Smooth muscle cell (in vitro differentiated cells): ENCODE measurements around the gene ANKRD6. TPM values are rescaled to one million over a fixed set of nuclear protein-coding genes. Genes with fewer than 3 reads are reported as not detected.

Experiments
- DNase-seq: peaks from one replicate; lab custom pipeline; 2025; ENCODE audit not compliant: unreplicated experiment; lab: John Stamatoyannopoulos, UW
- H2AFZ ChIP-seq: fragments of 200-600 bp; sonication (generic); 2 replicates; pipeline ENCODE4 v1.6.0; 2016; ENCODE audit warnings: antibody characterized with exemption, low read depth, mild to moderate bottlenecking
- H3F3A ChIP-seq: fragments of 200-600 bp; sonication (generic); 2 replicates; pipeline ENCODE4 v1.6.0; 2017; ENCODE audit warnings: antibody characterized with exemption, low read depth
- H3K27ac ChIP-seq: fragments of 200-600 bp; sonication (generic); 2 replicates; pipeline ENCODE4 v1.5.1; 2016; ENCODE audit warnings: low read depth, mild to moderate bottlenecking
- H3K27me3 ChIP-seq: fragments of 200-600 bp; sonication (generic); 2 replicates; pipeline ENCODE4 v1.6.1; 2016; ENCODE audit warnings: low read depth, mild to moderate bottlenecking
- H3K36me3 ChIP-seq: fragments of 200-600 bp; sonication (generic); 2 replicates; pipeline ENCODE4 v1.5.1; 2016; ENCODE audit warnings: low read depth
- H3K4me1 ChIP-seq: fragments of 200-600 bp; sonication (generic); 2 replicates; pipeline ENCODE4 v1.5.1; 2016; ENCODE audit warnings: low read depth
- H3K4me2 ChIP-seq: fragments of 200-600 bp; sonication (generic); 2 replicates; pipeline ENCODE4 v1.6.0; 2016; ENCODE audit warnings: mild to moderate bottlenecking
- H3K4me3 ChIP-seq: fragments of 200-600 bp; sonication (generic); 2 replicates; pipeline ENCODE4 v1.5.1; 2016; ENCODE audit warnings: mild to moderate bottlenecking
- H3K79me2 ChIP-seq: fragments of 200-600 bp; sonication (generic); 2 replicates; pipeline ENCODE4 v1.6.0; 2016; ENCODE audit warnings: low read depth, mild to moderate bottlenecking
- H3K9ac ChIP-seq: fragments of 200-600 bp; sonication (generic); 2 replicates; pipeline ENCODE4 v1.6.0; 2016; ENCODE audit warnings: low read depth
- H3K9me3 ChIP-seq: fragments of 200-600 bp; sonication (generic); replicated peaks from 2 replicates; pipeline ENCODE4 v1.5.1; 2016; ENCODE audit warnings: low read depth
- H4K20me1 ChIP-seq: fragments of 200-600 bp; sonication (generic); 2 replicates; pipeline ENCODE4 v1.6.0; 2016; ENCODE audit warnings: low read depth
- CTCF ChIP-seq: fragments of 200-600 bp; sonication (generic); IDR thresholded peaks from 2 replicates; pipeline ENCODE4 v1.5.1; 2017; ENCODE audit warnings: borderline replicate concordance, mild to moderate bottlenecking, antibody characterized with exemption; ENCODE audit not compliant: insufficient read depth, poor library complexity, severe bottlenecking
- WGBS: methylation state at CpG from one replicate; pipeline ENCODE4 v1.1.7; 2016; ENCODE audit warnings: low lambda C conversion rate; 5-methylcytosine and 5-hydroxymethylcytosine counted together
- polyA plus RNA-seq: library from polyadenylated mRNA; unstranded; fragments of >200 nt; fragmentation: Nextera tagmentation; extraction: Ambion mirVana; gene quantifications from 2 replicates; pipeline ENCODE4 v1.2.1, GENCODE V29; 2016
- total RNA-seq: library from RNA; depleted of rRNA; stranded (reverse); fragments of >200 nt; gene quantifications from 2 replicates; pipeline ENCODE4 v1.2.3, GENCODE V29; 2014

The ANKRD6 gene
- total and polyA plus RNA-seq, 2 experiments from 2014 or later: 5.2 to 10.7 TPM

DNA sequence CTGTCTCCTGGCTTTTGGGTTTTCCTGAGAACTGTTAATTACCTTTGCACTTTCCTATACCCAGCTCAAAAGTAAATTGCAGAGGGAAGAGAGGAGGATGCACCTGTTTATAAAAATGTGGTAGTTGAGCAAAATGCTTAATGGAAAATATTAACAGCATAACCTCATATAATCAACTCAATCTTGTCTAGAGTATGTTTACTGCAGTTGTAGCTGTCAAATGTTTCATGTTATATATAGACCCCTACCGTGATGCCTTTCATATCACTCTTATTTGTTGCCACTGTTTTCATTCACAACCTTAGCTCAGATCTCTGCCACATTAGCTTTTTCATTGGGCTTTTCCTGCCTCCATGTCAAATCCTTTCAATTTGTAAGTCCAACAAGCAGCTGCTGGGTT lies 36.0 kb downstream of the ANKRD6 start:
- WGBS: 89% methylated on average over 1 of the region's 1 CpG
- Histone ChIP-seq H3K9me3 (no peaks in the 10 kb centered on the region), H3K36me3 (no peaks in the 10 kb centered on the region), H3K27me3 (no peaks in the 10 kb centered on the region), H3K9ac (no peak overlapping the region), H4K20me1 (peaks cover 12% of the 10 kb centered on the region), H3K27ac (no peak overlapping the region), H3K4me2 (no peak overlapping the region), H3K79me2 (peaks cover 5% of the 10 kb centered on the region), H3K4me1 (no peaks in the 10 kb centered on the region), H3F3A (no peaks in the 10 kb centered on the region), H2AFZ (no peak overlapping the region), H3K4me3 (no peak overlapping the region)
- DNase-seq: no peak
- no peak for TF ChIP-seq CTCF

DNA sequence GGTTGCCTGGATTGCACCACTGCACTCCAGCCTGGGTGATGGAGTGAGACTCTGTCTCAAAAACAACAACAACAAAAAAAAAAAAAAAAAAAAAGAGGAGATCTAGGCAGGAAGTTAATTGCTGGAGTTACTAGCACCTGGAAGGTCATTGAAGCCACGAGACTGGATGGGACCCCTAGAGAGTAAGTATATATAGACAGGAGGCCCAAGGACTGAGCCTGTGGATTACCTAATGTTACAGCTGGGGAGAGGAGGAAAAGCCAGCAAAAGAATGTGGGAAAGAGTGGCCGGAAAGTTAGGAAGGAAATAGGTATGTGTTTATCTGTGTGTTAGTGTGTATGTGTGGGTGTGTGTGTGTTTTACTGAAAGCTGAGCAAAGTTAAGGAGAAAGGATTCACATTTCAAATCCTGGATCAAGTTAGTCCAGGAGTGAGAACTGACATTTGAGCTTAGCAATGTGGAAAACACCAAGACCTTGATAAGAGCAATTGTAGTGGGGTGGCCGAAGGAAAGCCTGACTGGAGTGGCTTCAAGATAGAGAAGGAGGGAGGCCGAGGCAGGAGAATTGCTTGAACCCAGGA lies 38.4 kb downstream of the ANKRD6 start:
- H3K36me3 ChIP-seq: no peaks in the 10 kb centered on the region
- WGBS: 52% methylated on average over 3 of the region's 4 CpGs
- H3K79me2 ChIP-seq: peaks cover 5% of the 10 kb centered on the region
- H3K4me2 ChIP-seq: no peak overlapping the region
- H3F3A ChIP-seq: no peaks in the 10 kb centered on the region
- no peaks in the 10 kb centered on the region for H3K4me1 ChIP-seq
- peaks cover 12% of the 10 kb centered on the region for H4K20me1 ChIP-seq
- H3K27me3 ChIP-seq: no peaks in the 10 kb centered on the region
- DNase-seq: no peak
- no peak overlapping the region for H3K4me3 ChIP-seq
- no peaks in the 10 kb centered on the region for H3K9me3 ChIP-seq
- H2AFZ ChIP-seq: no peak overlapping the region
- no peak overlapping the region for H3K27ac ChIP-seq
- no peak overlapping the region for H3K9ac ChIP-seq
- no peak for TF ChIP-seq CTCF

DNA sequence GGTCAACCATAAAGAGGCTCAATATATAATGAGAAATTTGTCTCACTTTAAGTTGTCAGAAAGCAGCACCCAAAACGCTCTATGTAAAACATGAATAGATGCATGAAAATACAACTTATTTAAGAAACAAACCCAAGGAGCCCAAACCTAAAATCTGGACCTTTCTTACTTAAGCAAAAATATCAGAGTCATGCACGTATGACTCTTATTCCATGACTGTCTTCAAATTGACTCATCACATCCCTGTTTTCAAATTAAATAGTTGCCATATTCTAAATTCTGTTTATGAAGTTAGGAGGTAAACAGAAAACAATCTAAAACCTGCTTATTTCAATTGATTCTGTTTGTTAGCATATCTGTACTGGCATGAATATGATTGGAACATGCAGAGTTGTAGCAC lies 42.1 kb downstream of the ANKRD6 start:
- no peaks in the 10 kb centered on the region for H4K20me1 ChIP-seq
- H3K9me3 ChIP-seq: no peaks in the 10 kb centered on the region
- DNase-seq: no peak
- H3K4me1 ChIP-seq: no peaks in the 10 kb centered on the region
- no peak for TF ChIP-seq CTCF
- H3K4me3 ChIP-seq: no peak overlapping the region
- peaks cover 5% of the 10 kb centered on the region for H3K79me2 ChIP-seq
- no peak overlapping the region for H2AFZ ChIP-seq
- no peak overlapping the region for H3K27ac ChIP-seq
- no peak overlapping the region for H3K4me2 ChIP-seq
- H3K9ac ChIP-seq: no peak overlapping the region
- 83% methylated on average over 2 of the region's 2 CpGs for WGBS
- no peaks in the 10 kb centered on the region for H3K27me3 ChIP-seq
- H3F3A ChIP-seq: no peaks in the 10 kb centered on the region
- no peaks in the 10 kb centered on the region for H3K36me3 ChIP-seq

- H3K4me1 ChIP-seq: no peaks in the 10 kb centered on the region
- no peak for TF ChIP-seq CTCF
- no peak for DNase-seq
- H3K9me3 ChIP-seq: no peaks in the 10 kb centered on the region
- H3K4me3 ChIP-seq: no peak overlapping the region
- H4K20me1 ChIP-seq: no peaks in the 10 kb centered on the region
- H3F3A ChIP-seq: no peaks in the 10 kb centered on the region
- H3K4me2 ChIP-seq: no peak overlapping the region
- H3K36me3 ChIP-seq: no peaks in the 10 kb centered on the region
- H3K9ac ChIP-seq: no peak overlapping the region
- H2AFZ ChIP-seq: no peak overlapping the region
- peaks cover 5% of the 10 kb centered on the region for H3K79me2 ChIP-seq
- no peak overlapping the region for H3K27ac ChIP-seq
- H3K27me3 ChIP-seq: no peaks in the 10 kb centered on the region
These were observed 42.7 kb downstream of the ANKRD6 start for GRCh38 chr6:89475634-89476033.
